Endothelial cell of umbilical vein (primary cell): ENCODE data around the gene DZIP3. TPM values are rescaled to one million over a fixed set of nuclear protein-coding genes. Genes with fewer than 3 reads are reported as not detected.

Source experiments
- BruUV-seq: library from RNA; stranded (reverse); fragments of 400-500 nt; replicated peaks from 2 replicates; lab custom pipeline; 2021; lab: Mats Ljungman, UMichigan
- CTCF ChIA-PET: fragments of 300-600, 350-600 bp; sonication (Branson Sonifier 250); formaldehyde crosslinking; loops from one replicate; lab custom pipeline; 2021; ENCODE audit warnings: antibody characterized with exemption, inconsistent platforms; lab: Charles Lee
- POLR2A ChIA-PET: fragments of 300-600, 350-600 bp; sonication (Branson Sonifier 250); formaldehyde crosslinking; loops from one replicate; lab custom pipeline; 2021; ENCODE audit warnings: antibody characterized with exemption, inconsistent platforms; lab: Charles Lee
- DNase-seq: peaks from one replicate; pipeline ENCODE4 v3.0.0-alpha.2; 2011; ENCODE audit warnings: low read depth, low spot score
- FAIRE-seq: peaks from 2 replicates; lab custom pipeline; 2011; peaks lifted over from hg19 to GRCh38; lab: Jason Lieb, UNC
- H2AFZ ChIP-seq: 2 replicates; pipeline ENCODE4 v1.6.0; 2012; ENCODE audit warnings: low read depth, low read length, control low read depth, inconsistent platforms
- H3K27ac ChIP-seq: 2 replicates; pipeline ENCODE4 v1.5.1; 2011; ENCODE audit warnings: low read depth, mild to moderate bottlenecking, control low read depth, low read length, moderate library complexity; ENCODE audit not compliant: insufficient read depth
- H3K27me3 ChIP-seq, 2 experiments: 2 replicates each; pipeline versions ENCODE4 v1.6.0 to v1.6.1; 2011; ENCODE audit warnings: low read length in 2 of 2, mixed read lengths in 1 of 2; ENCODE audit not compliant: control insufficient read depth in 2 of 2, insufficient read depth in 2 of 2
- H3K36me3 ChIP-seq, 2 experiments: 2 replicates in 1 of 2; 3 replicates in 1 of 2; pipeline ENCODE4 v1.5.1; 2011; ENCODE audit warnings: low read length in 2 of 2, mild to moderate bottlenecking in 1 of 2, moderate library complexity in 1 of 2; ENCODE audit not compliant: control insufficient read depth in 2 of 2, insufficient read depth in 2 of 2; ENCODE audit errors: extremely low read depth in 1 of 2
- H3K4me1 ChIP-seq: 3 replicates; pipeline ENCODE4 v1.5.1; 2011; ENCODE audit warnings: mild to moderate bottlenecking, low read length; ENCODE audit not compliant: control insufficient read depth, insufficient read depth; ENCODE audit errors: extremely low read depth
- H3K4me2 ChIP-seq: 2 replicates; pipeline ENCODE4 v1.6.1; 2011; ENCODE audit warnings: low read length, control low read depth, mixed read lengths; ENCODE audit not compliant: insufficient read depth
- H3K4me3 ChIP-seq, 3 experiments: fragments of 200-600 bp in 1 of 3; sonication (generic), shearing (Covaris generic) in 1 of 3; replicated peaks in 1 of 3; 2 replicates each; pipeline ENCODE4 v1.5.1; 2011 to 2016; ENCODE audit warnings: control low read depth in 3 of 3, low read length in 3 of 3, mild to moderate bottlenecking in 2 of 3, inconsistent platforms in 1 of 3, low read depth in 1 of 3, moderate library complexity in 1 of 3; ENCODE audit not compliant: insufficient read depth in 1 of 3
- H3K79me2 ChIP-seq: 2 replicates; pipeline ENCODE4 v1.6.0; 2012; ENCODE audit warnings: low read length, inconsistent platforms; ENCODE audit not compliant: control insufficient read depth, insufficient read depth
- H3K9ac ChIP-seq: replicated peaks from 2 replicates; pipeline ENCODE3; 2011; ENCODE audit warnings: low read length, control low read depth; ENCODE audit not compliant: insufficient read depth; ENCODE audit errors: extremely low read depth
- H3K9me1 ChIP-seq: replicated peaks from 3 replicates; pipeline ENCODE4 v1.6.0; 2011; ENCODE audit warnings: mild to moderate bottlenecking, low read length; ENCODE audit not compliant: control insufficient read depth, insufficient read depth; ENCODE audit errors: extremely low read depth
- H3K9me3 ChIP-seq: replicated peaks from 2 replicates; pipeline ENCODE4 v1.5.1; 2012; ENCODE audit warnings: low read length, inconsistent platforms; ENCODE audit not compliant: control insufficient read depth, insufficient read depth
- H4K20me1 ChIP-seq: replicated peaks from 2 replicates; pipeline ENCODE3; 2011; ENCODE audit warnings: mild to moderate bottlenecking, low read length; ENCODE audit not compliant: control insufficient read depth, insufficient read depth; ENCODE audit errors: extremely low read depth
- EZH2 ChIP-seq: IDR thresholded peaks from 2 replicates; pipeline ENCODE4 v1.6.1; 2012; ENCODE audit warnings: borderline replicate concordance, low read depth, mild to moderate bottlenecking, moderate library complexity, low read length, inconsistent platforms; ENCODE audit not compliant: severe bottlenecking
- FOS ChIP-seq: IDR thresholded peaks from 2 replicates; pipeline ENCODE4 v1.6.1; 2011; ENCODE audit warnings: mild to moderate bottlenecking, low read length, moderate library complexity, borderline replicate concordance; ENCODE audit not compliant: insufficient read depth
- GATA2 ChIP-seq: IDR thresholded peaks from 2 replicates; pipeline ENCODE4 v1.7.0; 2011; ENCODE audit warnings: low read depth, mild to moderate bottlenecking, moderate library complexity, mixed read lengths, low read length; ENCODE audit not compliant: insufficient read length, insufficient read depth
- JUN ChIP-seq: IDR thresholded peaks from 2 replicates; pipeline ENCODE4 v1.6.1; 2011; ENCODE audit warnings: borderline replicate concordance, low read depth; ENCODE audit not compliant: insufficient read length, insufficient read depth
- MYC ChIP-seq: IDR thresholded peaks from one replicate; pipeline ENCODE4 v1.6.1; 2011; ENCODE audit warnings: mild to moderate bottlenecking, low read depth, low read length
- POLR2A ChIP-seq: IDR thresholded peaks from 2 replicates; pipeline ENCODE4 v1.6.1; 2012; ENCODE audit warnings: low read depth, mild to moderate bottlenecking, control low read depth, low read length
- POLR2AphosphoS5 ChIP-seq: IDR thresholded peaks from 2 replicates; pipeline ENCODE4 v1.6.1; 2012; ENCODE audit warnings: low read depth, mild to moderate bottlenecking, control low read depth, low read length, moderate library complexity; ENCODE audit not compliant: insufficient read depth
- dilution Hi-C: fragments of 300-500 bp; cut with MboI; formaldehyde crosslinking; loops from one replicate; pipeline ENCODE4 v1.15.0; 2019; ENCODE audit warnings: low sequenced_read_pairs; ENCODE audit not compliant: extremely low pct_ligation_motif_present
- intact Hi-C: fragments of 100-400 bp; cut with micrococcal nuclease; formaldehyde crosslinking; loops from one replicate; pipeline ENCODE4 v1.10.0; 2022
- polyA plus RNA-seq, 4 experiments: library from polyadenylated mRNA; depleted of rRNA in 3 of 4; stranded (reverse) in 3 of 4; unstranded in 1 of 4; fragments of >200 nt; gene quantifications; 2 replicates each; pipeline versions ENCODE4 v1.2.1 to v1.2.3, GENCODE V29; 2011 to 2012; ENCODE audit warnings: missing spikeins in 1 of 4
- total RNA-seq: library from RNA; stranded (reverse); gene quantifications from 2 replicates; pipeline ENCODE4 v1.2.3, GENCODE V29; 2021
- TF ChIP-seq, protein P1 (sequence below), 2 donors: IDR thresholded peaks; 1 replicate in 1 of 2; 2 replicates in 1 of 2; pipeline ENCODE4 v1.5.1; 2011; ENCODE audit warnings: low read length in 2 of 2, mild to moderate bottlenecking in 2 of 2, moderate library complexity in 2 of 2, control low read depth in 1 of 2, inconsistent platforms in 1 of 2, low read depth in 1 of 2; ENCODE audit not compliant: insufficient read depth in 1 of 2; ENCODE audit errors: extremely low read depth in 1 of 2
- TF ChIP-seq, protein P2 (sequence below): IDR thresholded peaks from 2 replicates; pipeline ENCODE4 v1.6.1; 2011; ENCODE audit not compliant: insufficient read depth, insufficient read length

Gene DZIP3
- total and polyA plus RNA-seq, 2 donors (not counting 3 experiments of a cell fraction or from before 2014, with no cell fraction given) = 1.9 to 6.5 TPM

DNA sequence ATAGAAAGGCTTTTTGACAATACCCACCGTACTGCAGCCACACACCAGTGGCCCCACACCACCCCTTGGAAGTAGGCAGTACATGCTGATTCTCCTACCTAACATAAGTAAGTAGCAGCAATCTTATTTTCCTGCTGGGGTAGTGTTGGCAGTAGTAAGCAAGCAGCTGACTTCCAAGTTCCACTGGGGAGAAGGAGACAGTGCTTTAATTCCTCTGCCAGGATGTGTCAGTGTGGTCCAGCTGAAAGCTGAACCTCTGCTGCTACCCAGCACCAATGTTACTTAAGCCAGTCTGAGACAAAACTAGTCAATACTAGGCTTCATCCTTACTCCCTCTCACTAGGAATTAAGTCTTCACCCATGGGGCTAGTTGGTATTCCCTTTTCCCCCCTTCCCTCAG is 74.7 kb downstream of the DZIP3 start:
- no peaks in the 10 kb centered on the region for H3K27me3 ChIP-seq
- H4K20me1 ChIP-seq = no peaks in the 10 kb centered on the region
- no peak overlapping the region for H3K4me2 ChIP-seq
- no peaks in the 10 kb centered on the region for H3K36me3 ChIP-seq
- ChIA-PET POLR2A (no interaction called here), CTCF (interaction anchor here (1.3 to 6.3 kb wide), 4 partner anchors 9 to 417 kb away, joined by 3 to 151 read pairs (median 4); no protein-coding TSS in a partner anchor)
- DNase-seq (no peak), FAIRE-seq (no peak)
- H3K9ac ChIP-seq = no peak overlapping the region
- no peak overlapping the region for H3K4me3 ChIP-seq
- no peak overlapping the region for H3K27ac ChIP-seq
- H3K4me1 ChIP-seq = no peaks in the 10 kb centered on the region
- H2AFZ ChIP-seq = no peak overlapping the region
- H3K9me1 ChIP-seq = no peaks in the 10 kb centered on the region
- dilution Hi-C loops = no loop called here
- no peak for TF ChIP-seq EZH2
- no peak for TF ChIP-seq FOS
- no peak for TF ChIP-seq POLR2AphosphoS5
- no peak for TF ChIP-seq JUN
- no peak for TF ChIP-seq GATA2
- TF ChIP-seq POLR2A = no peak
- TF ChIP-seq MYC = no peak
- TF ChIP-seq, protein P1, sequence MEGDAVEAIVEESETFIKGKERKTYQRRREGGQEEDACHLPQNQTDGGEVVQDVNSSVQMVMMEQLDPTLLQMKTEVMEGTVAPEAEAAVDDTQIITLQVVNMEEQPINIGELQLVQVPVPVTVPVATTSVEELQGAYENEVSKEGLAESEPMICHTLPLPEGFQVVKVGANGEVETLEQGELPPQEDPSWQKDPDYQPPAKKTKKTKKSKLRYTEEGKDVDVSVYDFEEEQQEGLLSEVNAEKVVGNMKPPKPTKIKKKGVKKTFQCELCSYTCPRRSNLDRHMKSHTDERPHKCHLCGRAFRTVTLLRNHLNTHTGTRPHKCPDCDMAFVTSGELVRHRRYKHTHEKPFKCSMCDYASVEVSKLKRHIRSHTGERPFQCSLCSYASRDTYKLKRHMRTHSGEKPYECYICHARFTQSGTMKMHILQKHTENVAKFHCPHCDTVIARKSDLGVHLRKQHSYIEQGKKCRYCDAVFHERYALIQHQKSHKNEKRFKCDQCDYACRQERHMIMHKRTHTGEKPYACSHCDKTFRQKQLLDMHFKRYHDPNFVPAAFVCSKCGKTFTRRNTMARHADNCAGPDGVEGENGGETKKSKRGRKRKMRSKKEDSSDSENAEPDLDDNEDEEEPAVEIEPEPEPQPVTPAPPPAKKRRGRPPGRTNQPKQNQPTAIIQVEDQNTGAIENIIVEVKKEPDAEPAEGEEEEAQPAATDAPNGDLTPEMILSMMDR (IDR thresholded peaks at IDR 0.05; ENCODE audit: extremely low read depth in 1 of 2, insufficient read depth in 1 of 2, low read depth in 1 of 2, low read length in 2 of 2) = no peak
- TF ChIP-seq, protein P2, sequence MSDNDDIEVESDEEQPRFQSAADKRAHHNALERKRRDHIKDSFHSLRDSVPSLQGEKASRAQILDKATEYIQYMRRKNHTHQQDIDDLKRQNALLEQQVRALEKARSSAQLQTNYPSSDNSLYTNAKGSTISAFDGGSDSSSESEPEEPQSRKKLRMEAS = no peak
- BruUV-seq = no TSS peak
- no peaks in the 10 kb centered on the region for H3K9me3 ChIP-seq
- intact Hi-C loops = no loop called here
- H3K79me2 ChIP-seq = no peaks in the 10 kb centered on the region
